ENCODE data around the gene NXNL1. TPM values are rescaled to one million over a fixed set of nuclear protein-coding genes. Genes with fewer than 3 reads are reported as not detected.

Gene NXNL1
- total and polyA plus RNA-seq, 2 experiments from 2014 or later, result not detected

- Histone ChIP-seq H3F3A (replicated peaks; ENCODE audit: low read depth) (peaks cover 3% of the 10 kb centered on the region; the same call in 1 of the 2 replicates), H4K20me1 (replicated peaks; ENCODE audit: insufficient read depth) (no peaks in the 10 kb centered on the region), H3K27ac (ENCODE audit: low read depth) (no peak overlapping the region), H3K36me3 (ENCODE audit: insufficient read depth) (no peaks in the 10 kb centered on the region), H3K4me2 (no peak overlapping the region), H3K9me2 (ENCODE audit: insufficient read depth) (no peaks in the 10 kb centered on the region), H3K79me2 (replicated peaks; ENCODE audit: insufficient read depth) (no peaks in the 10 kb centered on the region), H2AFZ (no peak overlapping the region), H3K4me1 (ENCODE audit: insufficient read depth) (peaks cover 12% of the 10 kb centered on the region), H3K4me3 (no peak overlapping the region), H3K27me3 (ENCODE audit: insufficient read depth) (peaks cover 43% of the 10 kb centered on the region)
- peaks cover 10% of the 10 kb centered on the region for H3K4me1 Mint-ChIP-seq
- H3K27me3 Mint-ChIP-seq (ENCODE audit: insufficient read depth, low read depth, poor library complexity), result peaks cover 29% of the 10 kb centered on the region
- ATAC-seq (no peak), DNase-seq (ENCODE audit: low spot score) (no peak)
- H3K9me3 Mint-ChIP-seq, result peaks cover 4% of the 10 kb centered on the region; the same call in 1 of the 3 replicates
- no peak overlapping the region for H3K27ac Mint-ChIP-seq
- no peaks in the 10 kb centered on the region; the same call in 2 of the 3 replicates for H3K36me3 Mint-ChIP-seq (ENCODE audit: low read depth)
- TF ChIP-seq, protein P1, sequence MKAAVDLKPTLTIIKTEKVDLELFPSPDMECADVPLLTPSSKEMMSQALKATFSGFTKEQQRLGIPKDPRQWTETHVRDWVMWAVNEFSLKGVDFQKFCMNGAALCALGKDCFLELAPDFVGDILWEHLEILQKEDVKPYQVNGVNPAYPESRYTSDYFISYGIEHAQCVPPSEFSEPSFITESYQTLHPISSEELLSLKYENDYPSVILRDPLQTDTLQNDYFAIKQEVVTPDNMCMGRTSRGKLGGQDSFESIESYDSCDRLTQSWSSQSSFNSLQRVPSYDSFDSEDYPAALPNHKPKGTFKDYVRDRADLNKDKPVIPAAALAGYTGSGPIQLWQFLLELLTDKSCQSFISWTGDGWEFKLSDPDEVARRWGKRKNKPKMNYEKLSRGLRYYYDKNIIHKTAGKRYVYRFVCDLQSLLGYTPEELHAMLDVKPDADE (IDR thresholded peaks at IDR 0.05), result no peak
- no peak for TF ChIP-seq ZNF462 (CRISPR knock-in tag; IDR thresholded peaks at IDR 0.05)
- TF ChIP-seq EZH2 (IDR thresholded peaks at IDR 0.05; ENCODE audit: low read depth, unreplicated experiment), result no peak
- TF ChIP-seq, protein P2, sequence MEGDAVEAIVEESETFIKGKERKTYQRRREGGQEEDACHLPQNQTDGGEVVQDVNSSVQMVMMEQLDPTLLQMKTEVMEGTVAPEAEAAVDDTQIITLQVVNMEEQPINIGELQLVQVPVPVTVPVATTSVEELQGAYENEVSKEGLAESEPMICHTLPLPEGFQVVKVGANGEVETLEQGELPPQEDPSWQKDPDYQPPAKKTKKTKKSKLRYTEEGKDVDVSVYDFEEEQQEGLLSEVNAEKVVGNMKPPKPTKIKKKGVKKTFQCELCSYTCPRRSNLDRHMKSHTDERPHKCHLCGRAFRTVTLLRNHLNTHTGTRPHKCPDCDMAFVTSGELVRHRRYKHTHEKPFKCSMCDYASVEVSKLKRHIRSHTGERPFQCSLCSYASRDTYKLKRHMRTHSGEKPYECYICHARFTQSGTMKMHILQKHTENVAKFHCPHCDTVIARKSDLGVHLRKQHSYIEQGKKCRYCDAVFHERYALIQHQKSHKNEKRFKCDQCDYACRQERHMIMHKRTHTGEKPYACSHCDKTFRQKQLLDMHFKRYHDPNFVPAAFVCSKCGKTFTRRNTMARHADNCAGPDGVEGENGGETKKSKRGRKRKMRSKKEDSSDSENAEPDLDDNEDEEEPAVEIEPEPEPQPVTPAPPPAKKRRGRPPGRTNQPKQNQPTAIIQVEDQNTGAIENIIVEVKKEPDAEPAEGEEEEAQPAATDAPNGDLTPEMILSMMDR (conservative IDR thresholded peaks at IDR 0.05; ENCODE audit: low read depth in 2 of 2), result no peak
- TF ChIP-seq ZNF114 (CRISPR knock-in tag; IDR thresholded peaks at IDR 0.05), result no peak
- TF ChIP-seq EZH2phosphoT487 (IDR thresholded peaks at IDR 0.05; ENCODE audit: unreplicated experiment), result no peak
- no peak for TF ChIP-seq JUNB (IDR thresholded peaks at IDR 0.05; ENCODE audit: unreplicated experiment)
- TF ChIP-seq ZNF331 (CRISPR knock-in tag; IDR thresholded peaks at IDR 0.05; ENCODE audit: low read depth), result no peak
- no peak for TF ChIP-seq STAT1 (IDR thresholded peaks at IDR 0.05; ENCODE audit: unreplicated experiment)
- TF ChIP-seq NANOG (IDR thresholded peaks at IDR 0.05; ENCODE audit: borderline replicate concordance), result no peak
- no peak for TF ChIP-seq POLR2AphosphoS5 (IDR thresholded peaks at IDR 0.05; ENCODE audit: low read depth)
- TF ChIP-seq CREB1 (CRISPR knock-in tag; IDR thresholded peaks at IDR 0.05; ENCODE audit: low read depth), result no peak
- TF ChIP-seq REST (IDR thresholded peaks at IDR 0.05; ENCODE audit: unreplicated experiment), result no peak
- no peak overlapping the region for H3K4me3 Mint-ChIP-seq
These were observed 3.1 kb downstream of the NXNL1 start for GRCh38 chr19:17457616-17458015.
